ENCODE data around the gene HIBCH.
"Not testable (repeated sequence)": the region's sequence is repeated elsewhere in the genome, so short reads cannot be mapped to it uniquely, and the experiment has no call there.

HIBCH gene

GRCh38 chr2:190319555-190320498, at the start of gene HIBCH:
Gene HIBCH (minus strand): TSS chr2:190319826. CDS start chr2:190319750, 76 bp downstream.
- DNase-seq (ENCODE audit: low read depth), result peak; percentile 73

GRCh38 chr2:190367091-190367490, 47.5 kb upstream of the HIBCH start:
- DNase-seq (ENCODE audit: low read depth), result no peak

- DNase-seq (ENCODE audit: low read depth), result no peak
These were observed 46.7 kb upstream of the HIBCH start for GRCh38 chr2:190366248-190366753.

GRCh38 chr2:190365499-190366204, 46.0 kb upstream of the HIBCH start:
- DNase-seq (ENCODE audit: low read depth), result no peak

GRCh38 chr2:190362894-190363293, 43.3 kb upstream of the HIBCH start:
- DNase-seq (ENCODE audit: low read depth), result no peak

GRCh38 chr2:190361572-190361971, 41.9 kb upstream of the HIBCH start:
- DNase-seq (ENCODE audit: low read depth), result no peak

GRCh38 chr2:190360965-190361364, 41.3 kb upstream of the HIBCH start:
- no peak for DNase-seq (ENCODE audit: low read depth)

GRCh38 chr2:190360561-190360960, 40.9 kb upstream of the HIBCH start:
- no peak for DNase-seq (ENCODE audit: low read depth)

- not testable (repeated sequence) for DNase-seq (ENCODE audit: low read depth)
These were observed 39.2 kb upstream of the HIBCH start for GRCh38 chr2:190358655-190359448.

GRCh38 chr2:190357600-190357999, 38.0 kb upstream of the HIBCH start:
- no peak for DNase-seq (ENCODE audit: low read depth)

- no peak for DNase-seq (ENCODE audit: low read depth)
These were observed 36.5 kb upstream of the HIBCH start for GRCh38 chr2:190355968-190356644.

- no peak for DNase-seq (ENCODE audit: low read depth)
These were observed 34.5 kb upstream of the HIBCH start for GRCh38 chr2:190354003-190354690.

- no peak for DNase-seq (ENCODE audit: low read depth)
These were observed 33.9 kb upstream of the HIBCH start for GRCh38 chr2:190353537-190353899.

GRCh38 chr2:190352668-190353536, 33.3 kb upstream of the HIBCH start:
- no peak for DNase-seq (ENCODE audit: low read depth)

GRCh38 chr2:190351955-190352354, 32.3 kb upstream of the HIBCH start:
- no peak for DNase-seq (ENCODE audit: low read depth)

- no peak for DNase-seq (ENCODE audit: low read depth)
These were observed 30.7 kb upstream of the HIBCH start for GRCh38 chr2:190350371-190350770.

GRCh38 chr2:190344276-190344827, 24.7 kb upstream of the HIBCH start:
- DNase-seq (ENCODE audit: low read depth), result no peak

- DNase-seq (ENCODE audit: low read depth), result peak; percentile 6
These were observed 24.1 kb upstream of the HIBCH start, which contains the start of gene INPP1 for GRCh38 chr2:190343536-190344275. Gene INPP1 (plus strand): TSS chr2:190343589. CDS start chr2:190360103, 16,514 bp downstream.

- DNase-seq (ENCODE audit: low read depth), result no peak
These were observed 23.5 kb upstream of the HIBCH start for GRCh38 chr2:190343089-190343535.
